Upper lobe of right lung (tissue), 1 donor: ENCODE results near the gene SIAH3. TPM values are rescaled to one million over a fixed set of nuclear protein-coding genes. Genes with fewer than 3 reads are reported as not detected.
"Not testable (repeated sequence)": the region's sequence is repeated elsewhere in the genome, so short reads cannot be mapped to it uniquely, and the experiment has no call there.

Source experiments
- ATAC-seq: fragments of 200-7000 bp; cut with Tn5 transposase; one replicate; pipeline ENCODE4 v1.9.1; 2020; ENCODE audit warnings: mild to moderate bottlenecking, moderate library complexity
- DNase-seq: peaks from one replicate; pipeline ENCODE4 v3.0.0-alpha.2; 2020
- H3K27ac ChIP-seq: fragments of 200-600 bp; one replicate; pipeline ENCODE4 v1.8.0; 2022
- H3K27me3 ChIP-seq: fragments of 200-600 bp; one replicate; pipeline ENCODE4 v1.8.0; 2022; ENCODE audit warnings: mild to moderate bottlenecking
- H3K36me3 ChIP-seq: fragments of 200-600 bp; one replicate; pipeline ENCODE4 v1.8.0; 2022
- H3K4me1 ChIP-seq: fragments of 200-600 bp; one replicate; pipeline ENCODE4 v1.8.0; 2022
- H3K4me3 ChIP-seq: fragments of 200-600 bp; one replicate; pipeline ENCODE4 v1.8.0; 2022; ENCODE audit warnings: mild to moderate bottlenecking
- H3K9me3 ChIP-seq: fragments of 200-600 bp; one replicate; pipeline ENCODE4 v1.8.0; 2022
- intact Hi-C: fragments of 100-400 bp; cut with DNase I; formaldehyde crosslinking; loops from one replicate; pipeline ENCODE4 v1.11.0; 2022
- total RNA-seq: library from RNA; stranded (reverse); fragmentation: NEBNext Ultra II Directional; extraction: Animal tissue kit (Norgen Biotek cat#: 25700); gene quantifications from one replicate; pipeline ENCODE4 v1.2.1, GENCODE V29; 2021
- TF ChIP-seq, protein P1 (sequence below): fragments of 200-600 bp; IDR thresholded peaks from one replicate; pipeline ENCODE4 v1.8.0; 2022; ENCODE audit warnings: antibody characterized with exemption
- donor health status: DM: no; HTN: yes; CAD: no; lungs with severe emphysema.

SIAH3 gene
- total RNA-seq, 1 donor from 2014 or later: not detected

DNA sequence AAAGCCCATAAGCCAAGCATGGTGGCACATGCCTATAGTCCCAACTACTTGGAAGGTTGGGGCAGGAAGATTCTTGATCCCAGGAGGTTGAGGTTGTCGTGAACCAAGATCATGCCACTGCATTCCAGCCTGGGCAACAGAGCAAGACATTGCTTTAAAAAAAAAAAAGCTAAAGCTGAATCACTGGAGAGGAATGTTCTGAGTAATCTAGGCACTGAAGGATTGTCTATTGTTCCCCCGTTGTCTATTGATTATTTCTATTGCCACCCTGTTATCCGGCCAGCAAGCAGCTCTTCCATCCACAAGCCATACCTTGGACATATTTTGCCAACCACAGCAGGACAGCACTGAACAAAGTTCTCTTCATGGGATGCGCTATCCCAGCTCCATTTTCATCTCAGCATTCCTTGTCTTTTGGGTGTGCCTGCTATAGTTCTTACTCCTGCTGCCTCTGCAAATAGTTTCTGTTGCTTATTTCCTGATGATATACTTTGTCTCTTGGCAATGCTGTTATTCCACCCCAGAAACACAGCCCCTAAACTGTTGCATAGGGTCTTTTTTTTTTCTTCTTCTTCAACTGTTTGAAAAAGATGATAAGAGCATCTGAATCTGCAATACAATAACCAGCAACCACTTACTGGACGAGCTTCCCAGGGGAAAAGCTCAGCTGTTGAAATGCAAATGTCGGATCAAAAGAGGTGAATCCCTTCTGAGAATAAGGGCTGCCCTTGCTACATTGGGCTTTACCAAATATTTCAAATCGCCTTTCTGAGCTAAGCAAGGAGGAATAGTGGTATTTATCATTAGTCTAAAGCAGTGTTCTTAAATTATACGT, 22.2 kb upstream of the SIAH3 start:
- TF ChIP-seq, protein P1, sequence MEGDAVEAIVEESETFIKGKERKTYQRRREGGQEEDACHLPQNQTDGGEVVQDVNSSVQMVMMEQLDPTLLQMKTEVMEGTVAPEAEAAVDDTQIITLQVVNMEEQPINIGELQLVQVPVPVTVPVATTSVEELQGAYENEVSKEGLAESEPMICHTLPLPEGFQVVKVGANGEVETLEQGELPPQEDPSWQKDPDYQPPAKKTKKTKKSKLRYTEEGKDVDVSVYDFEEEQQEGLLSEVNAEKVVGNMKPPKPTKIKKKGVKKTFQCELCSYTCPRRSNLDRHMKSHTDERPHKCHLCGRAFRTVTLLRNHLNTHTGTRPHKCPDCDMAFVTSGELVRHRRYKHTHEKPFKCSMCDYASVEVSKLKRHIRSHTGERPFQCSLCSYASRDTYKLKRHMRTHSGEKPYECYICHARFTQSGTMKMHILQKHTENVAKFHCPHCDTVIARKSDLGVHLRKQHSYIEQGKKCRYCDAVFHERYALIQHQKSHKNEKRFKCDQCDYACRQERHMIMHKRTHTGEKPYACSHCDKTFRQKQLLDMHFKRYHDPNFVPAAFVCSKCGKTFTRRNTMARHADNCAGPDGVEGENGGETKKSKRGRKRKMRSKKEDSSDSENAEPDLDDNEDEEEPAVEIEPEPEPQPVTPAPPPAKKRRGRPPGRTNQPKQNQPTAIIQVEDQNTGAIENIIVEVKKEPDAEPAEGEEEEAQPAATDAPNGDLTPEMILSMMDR: no peak
- intact Hi-C loops: no loop called here
- H3K4me1 ChIP-seq: no peaks in the 10 kb centered on the region
- no peaks in the 10 kb centered on the region for H3K27me3 ChIP-seq
- H3K9me3 ChIP-seq: no peaks in the 10 kb centered on the region
- ATAC-seq (no peak), DNase-seq (no peak)
- H3K36me3 ChIP-seq: no peaks in the 10 kb centered on the region
- no peak overlapping the region for H3K27ac ChIP-seq
- H3K4me3 ChIP-seq: no peak overlapping the region

DNA sequence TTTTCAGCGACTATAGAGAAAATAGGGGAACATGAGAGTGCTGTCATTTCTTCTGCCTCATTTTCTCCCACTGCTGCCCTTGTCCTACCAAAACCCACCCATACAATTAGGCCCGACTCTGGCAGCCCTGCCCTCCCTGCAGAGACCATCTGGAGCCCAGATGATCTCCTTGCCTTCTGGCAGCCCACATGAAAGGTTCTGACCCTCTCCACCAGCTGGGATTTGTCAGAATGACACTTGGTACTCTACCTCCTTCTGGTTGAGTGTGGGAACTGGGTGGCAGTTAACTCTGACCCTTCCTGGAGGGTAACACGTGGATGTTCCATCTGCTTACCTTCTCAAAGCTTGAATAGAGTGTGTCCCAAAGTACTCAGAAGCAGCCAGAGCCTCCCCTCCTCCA, 21.0 kb upstream of the SIAH3 start:
- Histone ChIP-seq H3K4me3 (no peak overlapping the region), H3K36me3 (no peaks in the 10 kb centered on the region), H3K27ac (no peak overlapping the region), H3K27me3 (no peaks in the 10 kb centered on the region), H3K9me3 (no peaks in the 10 kb centered on the region), H3K4me1 (no peaks in the 10 kb centered on the region)
- intact Hi-C loops: no loop called here
- no peak for DNase-seq
- TF ChIP-seq, protein P1: no peak
- no peak for ATAC-seq

DNA sequence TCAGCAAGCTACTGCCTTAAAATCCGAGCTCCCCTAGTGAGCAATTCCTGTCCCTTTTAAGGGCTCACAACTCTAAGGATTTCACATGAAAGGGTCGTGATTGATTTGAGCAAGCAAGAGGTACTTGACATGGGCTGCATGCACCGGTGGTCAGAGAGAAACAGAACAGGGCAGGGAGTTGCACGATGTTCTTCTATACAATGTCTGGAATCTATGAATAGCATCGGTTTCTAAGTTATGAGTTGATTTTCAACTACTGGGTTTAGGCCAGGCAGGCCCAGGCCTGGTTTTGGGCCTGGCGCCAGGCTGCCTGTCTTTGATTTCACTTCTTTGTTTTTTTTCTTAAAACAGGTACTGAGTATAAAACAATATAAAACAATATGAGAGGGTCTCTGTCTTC, 19.6 kb upstream of the SIAH3 start:
- H3K9me3 ChIP-seq, H3K4me1 ChIP-seq, ATAC-seq, DNase-seq, H3K4me3 ChIP-seq, intact Hi-C loops, H3K36me3 ChIP-seq, H3K27me3 ChIP-seq, H3K27ac ChIP-seq: not testable (repeated sequence)

DNA sequence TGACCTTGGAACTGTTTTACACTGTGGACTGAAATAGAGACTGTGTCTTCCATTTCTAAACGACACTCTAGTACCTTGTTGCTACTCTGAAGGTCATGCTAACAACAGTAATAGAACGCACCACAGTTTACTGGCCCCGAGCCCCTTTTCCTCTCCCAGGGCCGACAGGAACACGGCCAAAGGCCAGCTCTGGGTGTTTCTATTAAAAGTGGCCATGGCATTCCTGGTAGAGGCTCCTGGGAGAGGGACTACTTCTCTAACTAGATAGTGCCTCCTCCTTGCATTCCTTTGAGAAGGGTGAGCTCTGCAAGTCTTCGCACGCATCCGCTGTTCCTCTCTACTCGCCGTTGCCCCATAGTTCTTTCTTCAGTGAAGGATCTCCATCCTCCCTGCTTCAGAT, 18.7 kb upstream of the SIAH3 start:
- Histone ChIP-seq H3K36me3 (no peaks in the 10 kb centered on the region), H3K9me3 (no peaks in the 10 kb centered on the region), H3K4me3 (no peak overlapping the region), H3K27ac (no peak overlapping the region), H3K27me3 (no peaks in the 10 kb centered on the region), H3K4me1 (no peaks in the 10 kb centered on the region)
- TF ChIP-seq, protein P1: no peak
- intact Hi-C loops: no loop called here
- ATAC-seq (no peak), DNase-seq (no peak)

DNA sequence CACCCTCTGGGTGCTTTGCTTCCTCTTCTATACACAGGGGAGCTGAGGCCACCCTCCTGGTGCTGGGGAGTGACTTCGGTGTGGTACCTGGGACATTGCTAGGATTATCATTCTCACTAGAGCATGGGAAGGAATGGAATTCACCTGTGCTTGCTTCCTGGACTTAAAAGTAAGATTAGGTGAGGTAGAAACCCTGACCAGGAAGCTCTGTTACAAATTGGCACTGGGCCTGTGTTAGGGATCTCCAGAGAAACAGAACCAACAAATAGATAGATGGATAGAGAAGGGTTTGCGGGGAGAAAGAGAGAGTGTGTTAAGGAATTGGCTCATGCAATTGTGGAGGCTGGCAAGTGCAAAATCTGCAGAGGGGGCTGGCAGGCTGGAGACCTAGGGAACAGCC, 13.9 kb upstream of the SIAH3 start:
- Histone ChIP-seq H3K36me3 (no peaks in the 10 kb centered on the region), H3K4me3 (no peak overlapping the region), H3K27me3 (no peaks in the 10 kb centered on the region), H3K4me1 (no peaks in the 10 kb centered on the region), H3K9me3 (no peaks in the 10 kb centered on the region), H3K27ac (no peak overlapping the region)
- no peak for DNase-seq
- no peak for ATAC-seq
- TF ChIP-seq, protein P1: no peak
- intact Hi-C loops: no loop called here

DNA sequence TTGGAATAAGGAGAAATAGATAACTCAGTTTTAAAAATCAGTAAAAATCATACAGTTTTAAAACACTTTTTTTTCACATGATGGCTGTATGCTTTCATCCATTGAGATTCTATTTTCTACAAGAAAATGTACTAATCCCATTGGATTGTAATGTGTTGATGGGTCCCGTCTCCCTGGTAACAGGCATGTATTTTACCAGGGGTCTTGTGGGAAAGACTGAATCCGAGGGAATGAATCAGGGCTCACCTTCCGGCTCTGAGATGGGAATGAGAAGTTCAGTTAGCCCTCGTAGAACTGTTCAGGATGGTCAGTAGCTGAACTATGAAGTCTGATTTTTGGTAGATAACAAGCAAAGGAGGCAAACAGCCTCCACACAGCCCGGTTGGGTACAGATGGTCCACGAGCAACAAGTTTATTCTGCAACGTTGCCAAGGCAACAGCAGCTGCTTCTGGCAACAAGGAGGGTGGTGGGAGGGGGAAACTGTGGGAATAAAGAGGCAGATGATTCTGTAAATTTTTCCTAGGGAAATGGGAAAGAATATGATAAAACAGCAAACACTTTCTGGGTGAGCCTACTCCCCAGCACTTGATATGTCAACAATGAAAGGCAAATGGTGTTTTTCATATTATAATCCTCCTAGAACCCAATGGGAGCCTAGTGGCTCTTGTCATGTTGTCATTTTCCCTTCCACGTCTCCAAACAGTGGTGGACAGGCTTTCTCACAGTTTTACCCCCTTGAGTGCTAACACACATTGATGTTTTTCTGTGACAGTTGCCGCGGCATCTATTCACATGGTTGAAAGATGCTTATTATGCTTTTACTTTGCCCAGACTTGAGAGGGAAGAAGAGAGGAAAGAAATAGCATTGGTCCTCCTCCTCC, 12.4 kb upstream of the SIAH3 start:
- DNase-seq (no peak), ATAC-seq (no peak)
- H3K9me3 ChIP-seq: no peaks in the 10 kb centered on the region
- intact Hi-C loops: no loop called here
- TF ChIP-seq, protein P1: no peak
- no peak overlapping the region for H3K4me3 ChIP-seq
- no peaks in the 10 kb centered on the region for H3K27me3 ChIP-seq
- H3K36me3 ChIP-seq: no peaks in the 10 kb centered on the region
- H3K27ac ChIP-seq: no peak overlapping the region
- no peaks in the 10 kb centered on the region for H3K4me1 ChIP-seq
